GM18507 (cell line): ENCODE data around the gene CDC42EP2.

Experiments used
- DNase-seq: peaks from one replicate; pipeline ENCODE4 v3.0.0; 2011; ENCODE audit warnings: low read depth; ENCODE audit not compliant: insufficient read length; ENCODE audit errors: extremely low spot score
- FAIRE-seq: peaks from 2 replicates; lab custom pipeline; 2011; peaks lifted over from hg19 to GRCh38; lab: Jason Lieb, UNC

The CDC42EP2 gene

GRCh38 chr11:65314501-65315203, at the start of gene CDC42EP2:
TSS of gene CDC42EP2 (plus strand) at chr11:65314866. CDS start at chr11:65320899, 6,033 bp downstream.
- DNase-seq (peak; percentile 69), FAIRE-seq (peak; percentile 36)

GRCh38 chr11:65266210-65266609, 48.5 kb upstream of the CDC42EP2 start:
- FAIRE-seq: no peak
- DNase-seq: no peak

GRCh38 chr11:65274735-65275682, 39.7 kb upstream of the CDC42EP2 start:
- no peak for FAIRE-seq

GRCh38 chr11:65275906-65276305, 38.8 kb upstream of the CDC42EP2 start:
- FAIRE-seq: no peak
- DNase-seq: no peak

More at GRCh38 chr11:65274735-65275682, 39.7 kb upstream of the CDC42EP2 start:
- no peak for DNase-seq

- FAIRE-seq: no peak
- DNase-seq: no peak
Observed at GRCh38 chr11:65277631-65278277, 36.9 kb upstream of the CDC42EP2 start.

GRCh38 chr11:65278356-65278755, 36.3 kb upstream of the CDC42EP2 start:
- FAIRE-seq: no peak

GRCh38 chr11:65279279-65279678, 35.4 kb upstream of the CDC42EP2 start:
- DNase-seq (no peak), FAIRE-seq (no peak)

More at GRCh38 chr11:65278356-65278755, 36.3 kb upstream of the CDC42EP2 start:
- no peak for DNase-seq

- DNase-seq (no peak), FAIRE-seq (no peak)
Observed at GRCh38 chr11:65279741-65280440, 34.8 kb upstream of the CDC42EP2 start.

- FAIRE-seq (no peak), DNase-seq (no peak)
Observed at GRCh38 chr11:65280646-65281045, 34.0 kb upstream of the CDC42EP2 start.

- DNase-seq (no peak), FAIRE-seq (no peak)
Observed at GRCh38 chr11:65286686-65287085, 28.0 kb upstream of the CDC42EP2 start.

- FAIRE-seq: no peak
- DNase-seq: no peak
Observed at GRCh38 chr11:65287601-65288000, 27.1 kb upstream of the CDC42EP2 start.

GRCh38 chr11:65288706-65289536, 25.7 kb upstream of the CDC42EP2 start:
- no peak for FAIRE-seq
- DNase-seq: no peak

- no peak for DNase-seq
- FAIRE-seq: peak; percentile 21
Observed at GRCh38 chr11:65290448-65291165, 24.1 kb upstream of the CDC42EP2 start.

GRCh38 chr11:65291613-65292012, 23.1 kb upstream of the CDC42EP2 start:
- DNase-seq: no peak
- no peak for FAIRE-seq

- FAIRE-seq (no peak), DNase-seq (no peak)
Observed at GRCh38 chr11:65292890-65293289, 21.8 kb upstream of the CDC42EP2 start.

GRCh38 chr11:65293909-65294381, 20.7 kb upstream of the CDC42EP2 start:
- FAIRE-seq (no peak), DNase-seq (no peak)

GRCh38 chr11:65295001-65295400, 19.7 kb upstream of the CDC42EP2 start:
- FAIRE-seq (no peak), DNase-seq (no peak)
